ENCODE data around the gene ZNRF2.

ZNRF2 gene

DNA sequence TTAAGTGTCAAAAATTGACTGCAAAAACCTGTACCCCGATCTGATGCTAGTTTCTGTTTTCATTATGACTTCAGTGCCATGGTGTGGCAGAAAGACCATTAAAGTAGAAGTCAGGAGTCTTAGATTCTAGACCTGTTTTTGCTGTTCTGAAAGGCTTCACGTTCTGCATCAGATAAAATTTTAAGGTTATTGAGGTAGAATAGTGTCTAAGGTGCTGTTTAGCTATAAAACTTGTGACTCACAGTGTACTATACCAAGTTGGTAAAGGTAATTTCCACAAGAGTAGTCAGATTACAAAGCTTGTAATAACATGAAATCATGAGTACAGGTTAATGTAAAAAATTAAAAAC is 38.6 kb downstream of the ZNRF2 start:
- DNase-seq = no peak

GRCh38 chr7:30327813-30328212 is 43.4 kb downstream of the ZNRF2 start:
- no peak for DNase-seq

DNA sequence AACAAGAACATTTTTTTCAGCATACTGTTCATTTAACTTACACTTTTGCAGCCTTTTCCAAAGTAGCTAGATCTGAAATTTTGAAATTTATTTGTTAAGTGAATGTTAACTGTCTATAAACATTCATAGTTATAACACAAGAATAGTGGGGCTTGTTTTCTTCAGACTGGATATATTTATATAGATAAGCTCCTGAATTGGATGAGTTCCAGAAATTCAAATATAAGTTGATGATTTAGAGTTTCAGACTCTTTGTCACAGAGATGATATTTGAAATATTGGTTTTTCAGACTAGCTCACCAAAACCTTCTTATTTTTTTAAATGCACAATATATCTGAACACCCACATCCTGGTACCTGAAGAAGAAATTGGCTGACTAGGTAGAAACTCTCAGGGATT is 44.0 kb downstream of the ZNRF2 start:
- DNase-seq = no peak

DNA sequence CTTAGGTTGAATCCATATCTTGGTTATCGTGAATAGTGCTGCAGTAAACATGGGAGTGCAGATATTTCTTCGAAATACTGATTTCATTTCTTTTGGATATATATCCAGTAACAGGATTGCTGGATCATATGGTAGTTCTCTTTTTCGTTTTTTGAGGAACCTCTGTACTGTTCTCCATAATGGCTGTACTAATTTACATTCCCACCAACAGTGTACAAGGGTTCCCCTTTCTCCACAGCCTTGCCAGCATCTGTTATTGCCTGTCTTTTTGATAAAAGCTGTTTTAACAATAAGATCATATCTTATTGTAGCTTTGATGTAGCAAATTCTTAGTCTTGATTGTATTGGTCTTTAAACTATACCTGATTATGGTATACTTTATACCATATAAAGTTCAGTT is 45.3 kb downstream of the ZNRF2 start:
- DNase-seq = no peak

DNA sequence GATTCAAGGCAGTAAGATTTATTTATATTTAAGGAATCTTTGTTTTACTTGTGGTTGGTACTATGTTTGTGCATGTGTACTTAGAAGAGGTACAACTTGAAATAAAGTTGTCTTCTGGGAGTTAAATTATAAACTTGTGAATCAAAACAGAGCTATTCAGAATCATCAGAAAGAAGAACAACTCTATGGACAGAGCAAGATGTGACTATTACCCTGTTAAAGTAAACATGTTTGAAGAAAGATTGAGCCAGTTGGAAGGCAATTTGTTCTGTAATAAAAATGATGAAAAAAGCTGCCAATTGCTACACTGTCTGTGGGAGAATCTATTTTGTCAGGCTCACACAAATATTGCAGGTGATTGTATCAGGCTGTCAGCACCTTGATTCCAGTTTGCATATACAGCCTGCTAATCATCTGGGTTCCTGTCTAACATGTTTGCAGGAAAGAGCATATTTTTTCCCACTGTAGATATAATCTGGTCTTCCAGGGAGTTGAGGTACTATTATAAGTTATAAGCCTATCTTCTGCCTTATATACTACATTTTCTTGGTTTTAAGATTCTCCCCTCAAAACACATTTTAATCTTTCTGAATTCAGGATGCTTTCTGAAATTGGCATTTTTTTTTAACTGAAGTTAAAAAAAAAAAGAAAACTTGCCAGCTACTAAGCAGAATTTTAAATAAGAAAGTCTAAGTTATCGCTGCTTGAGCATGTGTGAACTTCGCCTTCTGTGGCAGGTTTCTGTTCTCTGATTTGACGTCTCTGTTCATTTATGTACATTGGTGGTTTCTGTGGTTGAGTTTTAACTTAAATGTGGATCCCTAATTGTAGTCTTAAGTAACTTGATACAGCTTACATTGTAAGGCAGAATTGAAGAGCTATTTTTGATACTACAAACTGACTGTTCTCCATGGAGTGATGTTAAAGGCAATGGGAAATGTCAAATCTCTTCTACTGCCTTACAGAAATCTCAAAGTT is 46.0 kb downstream of the ZNRF2 start:
- DNase-seq = no peak

GRCh38 chr7:30331338-30331737 is 46.9 kb downstream of the ZNRF2 start:
- DNase-seq = no peak

GRCh38 chr7:30332549-30332948 is 48.2 kb downstream of the ZNRF2 start:
- no peak for DNase-seq

DNA sequence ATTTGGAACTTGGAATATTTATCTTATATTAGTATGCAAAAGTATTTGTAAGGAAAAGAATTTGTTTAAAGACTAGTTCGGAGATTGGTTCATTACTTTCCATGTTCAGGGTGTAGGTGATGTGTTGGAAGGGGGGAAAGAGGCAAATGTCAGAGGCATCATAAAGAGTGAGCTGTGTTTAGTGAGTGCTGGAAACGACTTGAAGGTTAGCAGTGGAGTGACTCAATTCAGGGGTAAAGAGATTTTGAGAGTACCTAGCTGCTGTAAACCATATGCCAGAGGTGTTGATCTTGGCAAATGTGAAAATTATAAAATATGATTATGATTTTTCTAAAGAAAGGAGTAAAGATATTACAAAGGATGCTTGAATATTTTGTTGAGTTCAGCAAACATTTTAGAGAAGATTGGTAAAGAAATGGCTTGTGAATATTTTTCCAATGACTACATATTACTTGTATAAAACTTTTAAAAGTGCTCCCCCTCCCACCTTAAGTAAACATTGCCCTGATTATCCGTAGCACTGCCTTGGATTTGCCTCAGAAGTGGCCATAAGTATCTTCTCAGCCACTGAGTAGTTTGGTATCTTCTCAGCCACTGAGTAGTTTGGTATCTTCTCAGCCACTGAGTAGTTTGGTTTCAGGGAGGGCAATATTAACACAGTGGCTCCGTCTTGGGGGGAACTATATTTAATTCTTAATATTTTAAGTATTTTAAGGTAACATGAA is 51.5 kb downstream of the ZNRF2 start:
- DNase-seq = no peak

GRCh38 chr7:30344513-30344912 is 60.1 kb downstream of the ZNRF2 start:
- DNase-seq = no peak

GRCh38 chr7:30347226-30348082 is 63.1 kb downstream of the ZNRF2 start:
- DNase-seq = no peak

DNA sequence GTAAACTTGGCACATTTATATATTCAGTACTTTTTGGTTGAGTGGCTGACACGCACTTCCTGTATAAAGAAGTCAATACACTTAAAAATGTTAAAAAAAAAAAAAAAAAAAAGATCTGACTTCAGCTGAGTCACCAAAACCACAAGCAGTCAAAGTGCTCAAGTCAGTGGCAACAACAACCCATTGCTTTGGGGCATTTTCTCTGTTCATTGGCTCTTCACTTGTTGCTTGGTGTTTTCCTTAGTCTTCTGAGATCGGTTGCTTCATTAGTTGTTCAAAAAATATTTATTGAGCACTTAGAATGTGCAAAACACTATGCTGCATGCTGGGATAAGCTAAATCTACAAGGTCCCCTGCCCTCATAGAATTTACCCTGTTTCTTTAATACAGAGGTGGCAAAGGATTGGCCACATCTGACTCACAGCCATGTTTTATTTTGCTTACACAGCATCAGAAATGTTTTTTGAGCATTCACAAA is 63.7 kb downstream of the ZNRF2 start:
- no peak for DNase-seq

DNA sequence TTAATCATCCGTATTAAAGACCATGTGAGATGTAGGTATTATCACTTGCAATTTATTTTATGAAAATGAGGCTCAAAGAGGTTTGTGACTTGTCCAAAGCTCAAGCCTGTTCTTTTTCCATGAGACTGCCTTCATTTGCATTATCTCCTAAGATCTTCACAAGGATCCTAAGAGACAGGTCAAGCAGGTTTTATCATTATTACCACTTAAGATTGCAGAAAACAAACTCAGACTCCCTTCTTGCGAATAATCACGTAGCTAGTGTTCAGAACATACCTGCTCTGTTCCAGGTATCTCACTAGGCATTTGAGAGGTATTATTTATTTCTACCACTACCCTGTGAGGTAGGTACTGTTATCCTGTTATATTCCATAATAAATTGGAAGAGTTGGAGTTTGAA is 64.8 kb downstream of the ZNRF2 start:
- DNase-seq = no peak

- no peak for DNase-seq
Measured at GRCh38 chr7:30349816-30350215, 65.4 kb downstream of the ZNRF2 start.

- no peak for DNase-seq
Measured at GRCh38 chr7:30351286-30351685, 66.9 kb downstream of the ZNRF2 start.

DNA sequence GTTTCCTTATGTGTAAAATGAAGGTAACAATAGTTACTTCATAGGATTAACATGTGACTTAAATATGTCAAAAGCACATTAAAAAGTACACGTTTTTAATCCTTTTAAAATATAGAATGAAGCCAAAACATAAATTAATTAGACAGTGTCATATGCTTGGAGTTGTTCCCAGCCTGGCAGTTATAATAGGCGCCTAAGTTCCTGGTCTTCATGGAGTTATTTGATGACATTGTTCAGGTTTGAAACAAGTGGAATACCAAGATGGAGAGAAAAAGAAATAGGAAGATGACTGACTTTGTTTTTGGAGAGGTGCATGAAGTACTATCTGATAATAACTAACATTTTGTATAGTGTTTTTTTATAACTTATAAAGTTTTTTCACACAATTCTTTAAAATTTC is 67.3 kb downstream of the ZNRF2 start:
- no peak for DNase-seq

DNA sequence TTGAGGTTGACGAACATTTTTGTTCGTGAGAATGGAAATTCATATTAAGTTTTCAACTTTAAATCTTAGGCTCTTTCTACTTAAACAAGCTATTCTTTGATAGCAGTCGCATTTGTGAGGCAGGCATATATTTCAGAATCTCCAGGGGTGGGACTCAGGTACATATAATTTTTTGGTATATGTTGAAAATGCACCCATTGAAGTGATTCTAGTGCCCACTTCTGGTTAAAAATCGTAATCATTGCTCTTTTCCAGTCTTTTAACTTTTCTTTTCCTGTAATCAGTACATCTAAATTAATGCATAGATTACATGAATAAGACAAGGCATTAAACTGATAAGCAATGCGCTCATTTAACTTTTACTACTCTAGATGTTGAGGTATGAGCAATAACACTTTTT is 67.8 kb downstream of the ZNRF2 start:
- DNase-seq = no peak

GRCh38 chr7:30353532-30353931 is 69.1 kb downstream of the ZNRF2 start:
- no peak for DNase-seq

GRCh38 chr7:30353932-30354607 is 69.7 kb downstream of the ZNRF2 start:
- no peak for DNase-seq

DNA sequence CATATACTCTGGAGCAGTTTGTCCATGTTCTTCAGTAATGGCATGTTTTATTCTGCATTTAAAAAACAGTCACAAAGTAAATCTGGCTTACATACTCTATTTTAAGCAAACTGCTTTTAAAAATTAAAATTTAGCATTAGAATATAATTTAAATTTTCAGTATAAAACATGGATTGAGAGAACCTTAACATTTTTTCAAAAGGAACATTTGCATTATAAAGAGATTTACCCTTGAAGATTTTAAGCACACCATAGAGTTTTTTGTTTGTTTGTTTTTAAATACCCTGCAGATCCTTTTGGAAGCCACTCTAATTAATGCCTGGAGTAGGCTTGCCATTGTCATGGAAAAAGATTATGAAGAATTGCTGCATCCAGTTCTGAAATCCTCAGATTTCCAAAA is 70.4 kb downstream of the ZNRF2 start:
- no peak for DNase-seq

- DNase-seq = no peak
Measured at GRCh38 chr7:30359957-30360356, 75.6 kb downstream of the ZNRF2 start.

DNA sequence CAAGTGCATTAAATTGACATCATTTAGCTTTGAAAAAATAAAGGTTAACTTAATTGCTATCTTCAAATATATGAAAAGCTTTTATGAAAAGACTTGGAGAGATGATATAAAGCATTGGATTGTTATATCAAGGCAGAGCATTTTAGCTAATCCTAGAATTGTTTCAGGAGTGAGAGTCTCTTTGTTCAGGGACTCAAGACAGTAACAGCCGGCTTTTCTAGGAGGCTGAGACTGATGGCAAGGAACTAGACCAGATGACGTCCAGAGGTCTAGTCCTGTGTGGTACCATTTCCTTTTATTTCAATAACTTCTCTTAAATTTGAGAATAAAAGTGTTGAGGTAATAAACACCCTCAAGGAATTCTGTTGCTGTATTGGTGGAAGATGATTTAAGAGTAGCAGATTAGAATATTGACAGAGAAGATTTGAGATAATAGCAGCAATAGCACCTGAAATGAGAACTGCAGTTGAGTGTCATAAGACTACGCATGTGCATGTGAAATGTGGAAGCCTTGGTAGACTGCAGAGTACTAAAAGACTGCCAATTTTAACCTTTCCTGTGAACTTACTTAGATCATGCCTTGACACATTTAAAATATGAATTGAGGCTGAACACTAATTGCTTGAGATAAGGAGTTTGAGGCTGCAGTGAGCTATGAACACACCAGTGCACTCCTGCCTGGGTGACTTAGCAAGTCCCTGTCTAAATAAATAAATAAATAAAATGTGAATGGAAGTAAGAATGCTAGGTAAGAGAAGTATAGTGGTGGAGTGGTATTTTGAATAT is 79.6 kb downstream of the ZNRF2 start:
- no peak for DNase-seq

- no peak for DNase-seq
Measured at GRCh38 chr7:30364773-30365172, 80.4 kb downstream of the ZNRF2 start.
